Activated CD8-positive, alpha-beta memory T cell treated with anti-CD3 and anti-CD28 coated beads, Interleukin-2, amount 50 U/mL, for 24 hours (primary cell): ENCODE results near the gene ELMO2.

Experiments used
- DNase-seq: peaks from one replicate; pipeline ENCODE4 v3.0.0-alpha.2; 2020; ENCODE audit errors: extremely low read depth

Gene ELMO2, protein sequence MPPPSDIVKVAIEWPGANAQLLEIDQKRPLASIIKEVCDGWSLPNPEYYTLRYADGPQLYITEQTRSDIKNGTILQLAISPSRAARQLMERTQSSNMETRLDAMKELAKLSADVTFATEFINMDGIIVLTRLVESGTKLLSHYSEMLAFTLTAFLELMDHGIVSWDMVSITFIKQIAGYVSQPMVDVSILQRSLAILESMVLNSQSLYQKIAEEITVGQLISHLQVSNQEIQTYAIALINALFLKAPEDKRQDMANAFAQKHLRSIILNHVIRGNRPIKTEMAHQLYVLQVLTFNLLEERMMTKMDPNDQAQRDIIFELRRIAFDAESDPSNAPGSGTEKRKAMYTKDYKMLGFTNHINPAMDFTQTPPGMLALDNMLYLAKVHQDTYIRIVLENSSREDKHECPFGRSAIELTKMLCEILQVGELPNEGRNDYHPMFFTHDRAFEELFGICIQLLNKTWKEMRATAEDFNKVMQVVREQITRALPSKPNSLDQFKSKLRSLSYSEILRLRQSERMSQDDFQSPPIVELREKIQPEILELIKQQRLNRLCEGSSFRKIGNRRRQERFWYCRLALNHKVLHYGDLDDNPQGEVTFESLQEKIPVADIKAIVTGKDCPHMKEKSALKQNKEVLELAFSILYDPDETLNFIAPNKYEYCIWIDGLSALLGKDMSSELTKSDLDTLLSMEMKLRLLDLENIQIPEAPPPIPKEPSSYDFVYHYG

DNA sequence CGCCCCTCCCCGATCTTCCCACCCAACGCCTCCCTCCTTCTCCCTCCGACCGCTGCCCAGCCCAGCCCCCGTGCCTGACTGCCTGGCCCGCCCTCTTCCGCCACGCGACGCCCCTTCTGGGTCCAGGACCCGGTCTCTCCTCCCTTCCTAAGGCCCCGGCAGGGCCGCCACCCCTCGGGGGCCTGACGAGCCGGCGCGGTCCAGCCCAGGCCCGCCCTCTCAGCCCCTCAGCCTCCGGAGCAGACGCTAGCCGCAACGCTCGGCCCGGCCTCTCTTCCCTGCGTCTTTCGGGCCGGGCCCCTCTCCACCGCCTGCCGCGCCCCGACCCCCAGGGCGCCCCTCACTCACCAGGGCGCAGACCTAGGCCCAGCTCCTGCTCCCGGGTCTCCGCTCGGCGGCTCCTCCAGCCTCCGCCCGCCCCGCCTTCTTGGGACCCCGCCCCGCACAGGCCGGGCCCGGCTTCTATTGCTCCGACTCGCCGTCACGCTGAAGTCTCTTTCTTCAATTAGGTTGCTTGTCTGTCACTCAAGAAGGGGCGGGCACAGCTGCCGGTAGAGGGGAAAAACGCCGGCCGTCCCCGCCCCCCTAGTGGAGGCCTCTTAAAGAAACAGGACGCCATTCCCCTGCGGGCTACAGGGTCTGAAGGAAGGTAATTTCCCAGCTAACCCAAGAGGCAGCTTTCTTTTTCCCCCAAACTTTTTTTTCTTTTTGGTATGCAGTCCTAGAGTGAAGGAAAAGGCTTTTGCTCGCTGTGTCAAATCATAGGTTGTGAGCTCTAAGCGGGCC lies at the start of gene ELMO2:
TSS of gene ELMO2 (minus strand) at position 416 of the 786 bp plus-strand sequence. CDS start 12,133 bp downstream, outside the sequence.
- DNase-seq, result peak; percentile 96

DNA sequence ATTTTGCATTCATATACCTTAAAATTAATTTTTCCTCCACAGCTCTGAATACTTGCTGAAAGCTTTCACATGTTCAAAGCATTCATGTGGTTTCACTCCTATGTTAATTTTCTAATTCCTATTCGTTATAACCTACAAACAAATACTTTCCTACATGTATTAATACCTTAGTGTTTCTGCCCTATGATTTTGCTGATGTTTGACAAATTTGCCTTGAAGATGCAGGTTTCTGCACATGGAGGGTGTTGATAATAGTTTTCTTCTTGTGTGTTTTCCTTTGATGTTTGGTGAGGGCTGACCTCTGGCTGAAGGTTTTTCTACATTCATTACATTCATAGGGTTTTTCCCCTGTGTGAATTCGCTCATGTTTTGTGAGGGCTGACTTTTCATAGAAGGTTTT lies 49.3 kb upstream of the ELMO2 start:
- DNase-seq, result no peak

GRCh38 chr20:46446851-46447250 lies 40.4 kb upstream of the ELMO2 start:
- no peak for DNase-seq

DNA sequence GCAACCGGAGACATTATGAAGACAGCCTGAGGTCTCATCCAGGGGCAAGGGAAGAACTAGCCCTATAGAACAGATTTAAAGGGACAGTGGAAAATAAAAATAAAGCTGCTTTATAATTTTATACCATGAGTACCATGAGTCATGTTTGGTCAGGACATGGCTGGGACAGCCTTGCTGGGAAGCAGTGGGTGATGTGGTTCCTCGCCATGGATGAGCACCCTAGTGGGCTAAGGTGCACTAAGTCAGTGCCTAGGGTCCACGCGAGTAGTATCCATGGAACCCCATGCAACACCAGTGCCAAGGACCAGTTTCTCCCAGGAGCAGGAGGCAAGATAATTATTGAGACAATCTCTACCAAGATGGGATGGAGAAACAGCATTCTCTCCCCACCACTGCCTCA lies 33.4 kb upstream of the ELMO2 start:
- DNase-seq, result no peak

DNA sequence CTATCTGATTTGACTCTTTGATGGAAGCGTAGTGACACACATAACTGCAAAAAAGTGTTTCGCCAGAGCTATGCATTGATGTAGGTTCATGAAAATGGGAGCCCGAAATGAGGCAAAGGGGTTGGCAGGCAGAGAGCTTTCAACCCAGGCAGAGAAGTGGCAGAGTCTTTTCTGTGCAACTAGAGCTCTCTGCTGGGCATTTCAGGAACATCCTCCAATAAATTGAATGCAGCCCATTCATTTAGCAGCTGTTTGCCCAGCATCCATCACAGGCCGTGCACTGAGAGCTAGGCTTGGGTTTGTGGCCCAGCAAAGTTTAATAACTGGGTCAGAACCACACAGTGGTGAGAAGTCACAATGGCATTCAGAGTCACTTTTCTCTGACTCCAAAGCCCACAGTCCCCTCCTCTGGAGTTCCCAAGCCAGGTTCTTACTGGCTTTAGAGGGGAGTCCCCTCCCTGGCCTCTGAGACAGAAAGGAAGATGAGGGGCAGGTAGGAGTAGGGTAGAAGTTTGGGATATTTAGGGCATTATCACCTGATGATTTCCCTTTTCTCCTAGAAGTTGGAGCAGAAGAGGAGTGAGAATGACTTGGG lies 31.8 kb upstream of the ELMO2 start:
- DNase-seq, result no peak

GRCh38 chr20:46435146-46435545 lies 28.7 kb upstream of the ELMO2 start:
- no peak for DNase-seq

- DNase-seq, result no peak
Measured at GRCh38 chr20:46434597-46434996, 28.2 kb upstream of the ELMO2 start.

DNA sequence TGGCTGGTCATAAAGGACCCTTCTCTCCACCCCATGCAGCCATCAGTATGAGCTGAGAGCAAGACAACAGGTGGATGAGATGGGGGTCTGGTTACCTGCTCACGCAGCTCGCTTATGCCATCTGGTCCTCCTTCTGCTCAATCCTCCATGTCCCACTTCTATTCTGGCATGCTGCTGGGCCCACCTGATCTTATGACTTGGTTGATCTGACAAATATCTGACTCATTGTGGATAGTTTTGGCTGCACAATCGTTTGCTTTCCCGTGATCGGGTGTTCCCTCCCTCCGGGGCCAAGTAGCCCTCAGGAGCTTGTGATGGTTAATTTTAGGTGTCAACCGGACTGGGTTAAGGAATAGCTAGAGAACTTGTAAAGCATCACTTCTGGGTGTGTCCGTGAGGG lies 26.6 kb upstream of the ELMO2 start:
- DNase-seq, result no peak

DNA sequence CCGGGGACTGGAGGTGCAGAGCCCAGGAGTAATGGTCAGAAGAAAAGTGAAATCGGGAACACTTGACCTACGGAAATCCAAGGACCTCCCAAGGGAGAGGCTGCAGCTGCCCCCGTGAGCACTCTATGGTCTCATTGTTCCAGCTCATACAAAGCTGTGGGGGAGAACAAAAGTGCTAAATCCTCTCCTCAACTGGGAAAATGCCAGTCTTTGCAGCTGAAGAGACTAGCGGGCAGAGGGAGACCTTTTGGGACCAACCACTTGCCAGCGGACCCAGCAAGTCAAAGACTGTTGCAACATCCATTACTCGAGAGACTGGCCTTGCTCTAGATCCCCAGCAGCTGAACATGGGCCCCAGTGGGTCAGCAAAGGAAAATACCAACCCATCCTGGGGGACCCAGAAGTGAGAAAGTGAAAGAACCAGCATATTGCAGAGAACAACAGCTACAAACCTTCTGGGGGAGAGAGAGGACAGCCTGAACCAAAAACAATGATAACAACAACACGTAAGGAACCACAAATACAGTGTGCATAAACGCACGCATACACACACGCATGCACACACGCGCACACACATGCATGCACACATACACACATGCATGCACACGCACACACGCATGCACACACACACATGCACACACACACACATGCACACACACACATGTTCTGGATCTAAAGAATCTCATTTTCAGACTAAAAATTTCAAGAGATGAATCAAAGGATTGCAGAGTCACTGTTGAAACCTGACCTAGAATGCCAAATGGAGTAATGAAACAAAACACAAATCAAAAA lies 24.7 kb upstream of the ELMO2 start:
- DNase-seq, result no peak

GRCh38 chr20:46427384-46427783 lies 21.0 kb upstream of the ELMO2 start:
- DNase-seq, result no peak

DNA sequence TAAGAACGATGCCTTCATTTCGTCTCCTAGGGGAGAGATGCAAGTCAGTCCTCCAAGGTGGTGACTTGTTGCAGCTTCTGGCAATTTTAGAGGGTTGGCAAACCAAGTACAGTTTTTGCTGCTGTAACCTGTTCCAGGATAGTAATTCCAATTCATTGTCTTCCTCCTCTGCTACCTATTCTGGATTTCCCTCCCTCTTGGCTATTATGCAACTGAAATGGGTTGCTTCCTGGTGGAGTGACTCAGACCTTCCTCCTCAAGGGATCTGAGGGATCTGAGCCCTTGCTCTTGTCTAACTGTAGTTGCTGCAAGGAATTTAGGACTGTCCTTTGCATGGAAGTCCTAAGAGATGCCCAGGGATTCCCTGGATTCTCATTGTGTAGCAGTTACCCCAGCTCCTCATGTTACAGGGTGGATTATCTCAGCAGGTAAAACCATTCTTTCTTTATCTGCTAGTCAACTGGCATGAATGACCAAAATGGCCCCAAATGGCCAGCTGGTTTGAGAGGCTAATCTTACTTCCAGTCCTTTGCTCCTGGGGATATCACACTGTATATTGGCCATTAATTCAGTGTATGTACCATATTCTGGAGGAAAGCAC lies 17.6 kb upstream of the ELMO2 start:
- no peak for DNase-seq

- DNase-seq, result no peak
Measured at GRCh38 chr20:46423342-46423741, 16.9 kb upstream of the ELMO2 start.

DNA sequence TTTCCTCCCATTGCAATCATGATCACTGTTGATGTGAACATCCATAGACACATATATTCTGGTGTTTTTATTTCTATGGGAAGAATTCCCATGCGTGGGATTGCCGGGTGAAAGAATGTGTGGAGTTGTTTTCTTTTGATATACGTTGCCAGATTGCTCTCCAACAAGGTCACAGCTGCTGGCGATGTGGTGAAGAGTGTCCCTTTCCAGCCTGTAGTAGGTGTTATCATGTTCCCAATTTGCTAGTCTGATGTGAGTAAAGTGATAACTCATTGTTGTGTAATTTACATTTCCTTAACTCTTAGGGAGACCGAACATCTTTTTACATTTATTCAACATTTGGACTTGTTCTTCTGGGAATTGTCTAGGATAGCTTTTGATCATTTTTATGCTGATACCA lies 14.5 kb upstream of the ELMO2 start:
- DNase-seq, result no peak

- no peak for DNase-seq
Measured at GRCh38 chr20:46419882-46420281, 13.5 kb upstream of the ELMO2 start.

GRCh38 chr20:46416839-46417238 lies 10.4 kb upstream of the ELMO2 start:
- DNase-seq, result no peak

GRCh38 chr20:46416421-46416820 lies 10.0 kb upstream of the ELMO2 start:
- no peak for DNase-seq

GRCh38 chr20:46415773-46416172 lies 9.4 kb upstream of the ELMO2 start:
- no peak for DNase-seq

- DNase-seq, result no peak
Measured at GRCh38 chr20:46414608-46415007, 8.2 kb upstream of the ELMO2 start.

DNA sequence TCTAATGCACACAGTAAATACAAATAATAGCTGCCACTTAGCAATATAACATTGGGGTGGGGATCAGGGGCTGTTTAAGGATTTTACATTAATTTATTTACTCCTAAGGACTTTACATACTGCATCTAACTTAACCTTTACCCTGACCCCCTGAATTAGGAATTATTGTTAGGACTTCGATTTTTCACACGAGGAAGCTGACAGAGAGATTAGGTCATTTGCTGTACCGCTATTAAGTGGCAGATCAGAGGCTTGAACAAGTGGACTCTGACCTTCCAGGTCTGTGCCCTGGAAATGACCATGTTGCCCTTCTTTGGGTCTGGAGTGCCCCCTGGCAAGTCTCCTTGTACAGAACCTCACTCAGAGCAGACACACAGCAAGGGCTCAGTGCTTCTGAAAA lies 5.2 kb upstream of the ELMO2 start:
- no peak for DNase-seq

DNA sequence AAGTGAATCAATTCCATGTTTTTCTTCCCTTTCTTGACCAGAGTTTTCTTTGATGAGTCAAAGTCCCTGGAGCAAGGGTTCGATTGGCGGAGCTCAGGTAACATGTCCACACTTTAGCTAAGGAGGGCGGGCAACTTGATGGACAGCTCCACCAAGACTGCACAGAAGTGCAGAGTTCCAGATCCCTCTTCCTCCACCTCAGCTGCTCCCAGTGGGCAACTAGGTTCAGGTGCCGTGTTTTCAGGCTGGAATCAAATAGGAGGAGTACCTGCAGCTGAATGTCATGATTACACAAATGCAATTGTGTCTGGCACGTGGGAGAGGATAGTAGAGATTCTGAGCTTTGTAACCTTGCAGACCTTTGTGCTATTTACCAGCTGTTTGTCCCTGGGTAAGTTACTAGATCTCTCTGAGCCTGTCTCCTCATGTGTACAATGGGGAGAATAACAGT lies 1.9 kb upstream of the ELMO2 start:
- no peak for DNase-seq

- no peak for DNase-seq
Measured at GRCh38 chr20:46407671-46407996, 1.2 kb upstream of the ELMO2 start.
